Measurements from ENCODE around the gene CDKN2B. TPM values are rescaled to one million over a fixed set of nuclear protein-coding genes. Genes with fewer than 3 reads are reported as not detected.

Gene CDKN2B
- total RNA-seq, 1 donor from 2014 or later, result not detected

GRCh38 chr9:22047596-22047995, 38.5 kb upstream of the CDKN2B start:
- Histone ChIP-seq H3K4me3 (ENCODE audit: low read length in 3 of 3) (no peak overlapping the region), H3K9me3 (ENCODE audit: control insufficient read depth in 3 of 3, low read length in 3 of 3) (no peaks in the 10 kb centered on the region), H3K27me3 (ENCODE audit: control insufficient read depth in 3 of 3, insufficient read depth in 3 of 3, low read length in 3 of 3) (no peaks in the 10 kb centered on the region), H3K4me1 (ENCODE audit: control insufficient read depth in 3 of 3, insufficient read depth in 3 of 3, low read length in 3 of 3) (peaks cover 0 to 12% (median 2%) of the 10 kb centered on the region in 3 donors), H3K27ac (ENCODE audit: low read depth, low read length) (no peak overlapping the region), H3K9ac (ENCODE audit: low read depth in 1 of 3, low read length in 3 of 3) (no peak overlapping the region), H3K36me3 (ENCODE audit: control insufficient read depth in 3 of 3, insufficient read depth in 3 of 3, low read length in 3 of 3) (no peaks in the 10 kb centered on the region)

- H3K4me1 ChIP-seq (ENCODE audit: control insufficient read depth in 3 of 3, insufficient read depth in 3 of 3, low read length in 3 of 3), result peaks cover 0 to 8% (median 2%) of the 10 kb centered on the region in 3 donors
- H3K4me3 ChIP-seq (ENCODE audit: low read length in 3 of 3), result no peak overlapping the region
- no peaks in the 10 kb centered on the region for H3K9me3 ChIP-seq (ENCODE audit: control insufficient read depth in 3 of 3, low read length in 3 of 3)
- no peak overlapping the region for H3K27ac ChIP-seq (ENCODE audit: low read depth, low read length)
- H3K9ac ChIP-seq (ENCODE audit: low read depth in 1 of 3, low read length in 3 of 3), result no peak overlapping the region
- no peaks in the 10 kb centered on the region for H3K36me3 ChIP-seq (ENCODE audit: control insufficient read depth in 3 of 3, insufficient read depth in 3 of 3, low read length in 3 of 3)
- no peaks in the 10 kb centered on the region for H3K27me3 ChIP-seq (ENCODE audit: control insufficient read depth in 3 of 3, insufficient read depth in 3 of 3, low read length in 3 of 3)
Measured at GRCh38 chr9:22046243-22046885, 37.3 kb upstream of the CDKN2B start.

- Histone ChIP-seq H3K27ac (ENCODE audit: low read depth, low read length) (no peak overlapping the region), H3K9ac (ENCODE audit: low read depth in 1 of 3, low read length in 3 of 3) (no peak overlapping the region), H3K27me3 (ENCODE audit: control insufficient read depth in 3 of 3, insufficient read depth in 3 of 3, low read length in 3 of 3) (no peaks in the 10 kb centered on the region), H3K9me3 (ENCODE audit: control insufficient read depth in 3 of 3, low read length in 3 of 3) (no peaks in the 10 kb centered on the region), H3K4me1 (ENCODE audit: control insufficient read depth in 3 of 3, insufficient read depth in 3 of 3, low read length in 3 of 3) (peaks cover 0 to 4% (median 0%) of the 10 kb centered on the region in 3 donors), H3K4me3 (ENCODE audit: low read length in 3 of 3) (no peak overlapping the region), H3K36me3 (ENCODE audit: control insufficient read depth in 3 of 3, insufficient read depth in 3 of 3, low read length in 3 of 3) (no peaks in the 10 kb centered on the region)
Measured at GRCh38 chr9:22045423-22045822, 36.3 kb upstream of the CDKN2B start.

GRCh38 chr9:22044583-22044982, 35.5 kb upstream of the CDKN2B start:
- Histone ChIP-seq H3K9me3 (ENCODE audit: control insufficient read depth in 3 of 3, low read length in 3 of 3) (no peaks in the 10 kb centered on the region), H3K27ac (ENCODE audit: low read depth, low read length) (no peak overlapping the region), H3K36me3 (ENCODE audit: control insufficient read depth in 3 of 3, insufficient read depth in 3 of 3, low read length in 3 of 3) (no peaks in the 10 kb centered on the region), H3K4me1 (ENCODE audit: control insufficient read depth in 3 of 3, insufficient read depth in 3 of 3, low read length in 3 of 3) (peaks cover 0 to 4% (median 0%) of the 10 kb centered on the region in 3 donors), H3K9ac (ENCODE audit: low read depth in 1 of 3, low read length in 3 of 3) (no peak overlapping the region), H3K27me3 (ENCODE audit: control insufficient read depth in 3 of 3, insufficient read depth in 3 of 3, low read length in 3 of 3) (no peaks in the 10 kb centered on the region), H3K4me3 (ENCODE audit: low read length in 3 of 3) (no peak overlapping the region)

GRCh38 chr9:22043928-22044327, 34.8 kb upstream of the CDKN2B start:
- H3K27ac ChIP-seq (ENCODE audit: low read depth, low read length), result no peak overlapping the region

GRCh38 chr9:22041775-22042174, 32.7 kb upstream of the CDKN2B start:
- Histone ChIP-seq H3K27ac (ENCODE audit: low read depth, low read length) (no peak overlapping the region), H3K36me3 (ENCODE audit: control insufficient read depth in 3 of 3, insufficient read depth in 3 of 3, low read length in 3 of 3) (no peaks in the 10 kb centered on the region), H3K27me3 (ENCODE audit: control insufficient read depth in 3 of 3, insufficient read depth in 3 of 3, low read length in 3 of 3) (no peaks in the 10 kb centered on the region), H3K4me3 (ENCODE audit: low read length in 3 of 3) (no peak overlapping the region), H3K4me1 (ENCODE audit: control insufficient read depth in 3 of 3, insufficient read depth in 3 of 3, low read length in 3 of 3) (peaks cover 0 to 7% (median 3%) of the 10 kb centered on the region in 3 donors), H3K9me3 (ENCODE audit: control insufficient read depth in 3 of 3, low read length in 3 of 3) (no peaks in the 10 kb centered on the region), H3K9ac (ENCODE audit: low read depth in 1 of 3, low read length in 3 of 3) (no peak overlapping the region)

More at GRCh38 chr9:22043928-22044327, 34.8 kb upstream of the CDKN2B start:
- Histone ChIP-seq H3K27me3 (ENCODE audit: control insufficient read depth in 3 of 3, insufficient read depth in 3 of 3, low read length in 3 of 3) (no peaks in the 10 kb centered on the region), H3K9me3 (ENCODE audit: control insufficient read depth in 3 of 3, low read length in 3 of 3) (no peaks in the 10 kb centered on the region), H3K36me3 (ENCODE audit: control insufficient read depth in 3 of 3, insufficient read depth in 3 of 3, low read length in 3 of 3) (no peaks in the 10 kb centered on the region), H3K4me1 (ENCODE audit: control insufficient read depth in 3 of 3, insufficient read depth in 3 of 3, low read length in 3 of 3) (peaks cover 0 to 4% (median 0%) of the 10 kb centered on the region in 3 donors), H3K4me3 (ENCODE audit: low read length in 3 of 3) (no peak overlapping the region), H3K9ac (ENCODE audit: low read depth in 1 of 3, low read length in 3 of 3) (no peak overlapping the region)

GRCh38 chr9:22041344-22041743, 32.2 kb upstream of the CDKN2B start:
- Histone ChIP-seq H3K4me1 (ENCODE audit: control insufficient read depth in 3 of 3, insufficient read depth in 3 of 3, low read length in 3 of 3) (peaks cover 0 to 10% (median 6%) of the 10 kb centered on the region in 3 donors), H3K9me3 (ENCODE audit: control insufficient read depth in 3 of 3, low read length in 3 of 3) (no peaks in the 10 kb centered on the region), H3K9ac (ENCODE audit: low read depth in 1 of 3, low read length in 3 of 3) (no peak overlapping the region), H3K27ac (ENCODE audit: low read depth, low read length) (no peak overlapping the region), H3K4me3 (ENCODE audit: low read length in 3 of 3) (no peak overlapping the region), H3K27me3 (ENCODE audit: control insufficient read depth in 3 of 3, insufficient read depth in 3 of 3, low read length in 3 of 3) (no peaks in the 10 kb centered on the region), H3K36me3 (ENCODE audit: control insufficient read depth in 3 of 3, insufficient read depth in 3 of 3, low read length in 3 of 3) (no peaks in the 10 kb centered on the region)

- H3K36me3 ChIP-seq (ENCODE audit: control insufficient read depth in 3 of 3, insufficient read depth in 3 of 3, low read length in 3 of 3), result no peaks in the 10 kb centered on the region
- peaks cover under 1 to 10% (median 7%) of the 10 kb centered on the region in 3 donors for H3K4me1 ChIP-seq (ENCODE audit: control insufficient read depth in 3 of 3, insufficient read depth in 3 of 3, low read length in 3 of 3)
- no peaks in the 10 kb centered on the region for H3K9me3 ChIP-seq (ENCODE audit: control insufficient read depth in 3 of 3, low read length in 3 of 3)
- no peaks in the 10 kb centered on the region for H3K27me3 ChIP-seq (ENCODE audit: control insufficient read depth in 3 of 3, insufficient read depth in 3 of 3, low read length in 3 of 3)
- H3K9ac ChIP-seq (ENCODE audit: low read depth in 1 of 3, low read length in 3 of 3), result no peak overlapping the region
- no peak overlapping the region for H3K27ac ChIP-seq (ENCODE audit: low read depth, low read length)
- H3K4me3 ChIP-seq (ENCODE audit: low read length in 3 of 3), result no peak overlapping the region
Measured at GRCh38 chr9:22040760-22041159, 31.7 kb upstream of the CDKN2B start.

- Histone ChIP-seq H3K4me3 (ENCODE audit: low read length in 3 of 3) (no peak overlapping the region), H3K27ac (ENCODE audit: low read depth, low read length) (no peak overlapping the region), H3K9me3 (ENCODE audit: control insufficient read depth in 3 of 3, low read length in 3 of 3) (no peaks in the 10 kb centered on the region), H3K9ac (ENCODE audit: low read depth in 1 of 3, low read length in 3 of 3) (no peak overlapping the region), H3K4me1 (ENCODE audit: control insufficient read depth in 3 of 3, insufficient read depth in 3 of 3, low read length in 3 of 3) (peaks cover 4 to 13% (median 13%) of the 10 kb centered on the region in 3 donors), H3K36me3 (ENCODE audit: control insufficient read depth in 3 of 3, insufficient read depth in 3 of 3, low read length in 3 of 3) (no peaks in the 10 kb centered on the region), H3K27me3 (ENCODE audit: control insufficient read depth in 3 of 3, insufficient read depth in 3 of 3, low read length in 3 of 3) (no peaks in the 10 kb centered on the region)
Measured at GRCh38 chr9:22039258-22039657, 30.2 kb upstream of the CDKN2B start.

GRCh38 chr9:22037954-22038690, 29.0 kb upstream of the CDKN2B start:
- H3K4me1 ChIP-seq (ENCODE audit: control insufficient read depth in 3 of 3, insufficient read depth in 3 of 3, low read length in 3 of 3), result peaks cover 4 to 13% (median 13%) of the 10 kb centered on the region in 3 donors
- no peaks in the 10 kb centered on the region for H3K27me3 ChIP-seq (ENCODE audit: control insufficient read depth in 3 of 3, insufficient read depth in 3 of 3, low read length in 3 of 3)
- no peaks in the 10 kb centered on the region for H3K36me3 ChIP-seq (ENCODE audit: control insufficient read depth in 3 of 3, insufficient read depth in 3 of 3, low read length in 3 of 3)
- no peak overlapping the region for H3K4me3 ChIP-seq (ENCODE audit: low read length in 3 of 3)
- H3K9me3 ChIP-seq (ENCODE audit: control insufficient read depth in 3 of 3, low read length in 3 of 3), result no peaks in the 10 kb centered on the region
- peak overlapping the region; percentile 32 for H3K27ac ChIP-seq (ENCODE audit: low read depth, low read length)
- H3K9ac ChIP-seq (ENCODE audit: low read depth in 1 of 3, low read length in 3 of 3), result no peak overlapping the region

Data from skeletal muscle tissue (tissue), 4 donors.